OCI-LY1 (cell line): Measurements from ENCODE around the gene VPS35L.

ENCODE experiments used
- CTCF ChIP-seq: fragments of 200-600 bp; sonication (generic), shearing (Covaris generic); IDR thresholded peaks from 2 replicates; pipeline ENCODE4 v1.5.1; 2017; ENCODE audit warnings: mild to moderate bottlenecking, antibody characterized with exemption, low read length, moderate library complexity, mixed read lengths
- EZH2 ChIP-seq: fragments of 200-600 bp; sonication (generic), shearing (Covaris generic); IDR thresholded peaks from 2 replicates; pipeline ENCODE4 v1.8.0; 2017; ENCODE audit warnings: borderline replicate concordance, mixed run types, mild to moderate bottlenecking, antibody characterized with exemption, low read length, moderate library complexity, mixed read lengths

DNA sequence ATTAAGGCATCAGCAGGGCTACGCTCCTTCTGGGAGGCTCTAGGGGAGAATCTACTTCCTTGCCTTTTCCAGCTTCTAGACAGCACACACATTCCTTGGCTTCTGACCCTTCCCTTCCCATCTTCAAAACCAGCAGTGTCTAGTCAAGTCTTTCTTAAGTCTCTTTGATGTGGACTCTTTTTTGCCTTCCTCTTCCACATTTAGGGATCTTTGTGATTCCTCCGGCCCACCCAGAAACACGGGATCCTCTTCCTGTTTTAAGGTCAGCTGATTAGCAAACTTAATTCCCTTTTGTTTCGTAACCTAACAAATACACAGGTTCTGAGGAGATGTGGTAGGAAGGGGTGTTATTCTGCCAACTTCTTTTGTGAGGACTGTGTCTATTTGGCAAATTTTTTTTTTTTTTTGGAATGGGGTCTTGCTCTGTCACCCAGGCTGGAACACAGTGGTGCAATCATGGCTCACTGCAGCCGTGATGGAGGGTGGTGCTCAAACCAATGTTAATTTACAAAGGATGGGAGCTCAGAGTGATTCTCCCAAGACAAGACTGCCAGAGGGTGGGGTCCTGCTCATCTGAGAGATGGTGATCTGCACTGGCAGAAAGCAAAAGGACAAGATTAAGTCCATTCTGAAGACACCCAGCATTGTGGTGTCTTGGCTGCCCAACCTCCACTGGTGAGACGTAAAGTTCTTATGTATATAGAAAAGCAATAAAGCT is 147.8 kb downstream of the VPS35L start:
- TF ChIP-seq CTCF (no peak), EZH2 (no peak)
